Endothelial cell of coronary artery (primary cell): ENCODE measurements around the gene IL1RAPL2. TPM values are rescaled to one million over a fixed set of nuclear protein-coding genes. Genes with fewer than 3 reads are reported as not detected.

Experiments used
- total RNA-seq: library from RNA; depleted of rRNA; stranded (reverse); fragments of >200 nt; gene quantifications from 2 replicates; pipeline ENCODE4 v1.2.3, GENCODE V29; 2014

IL1RAPL2 gene
- total RNA-seq: not detected in 2 replicates

GRCh38 chrX:104565791-104566680 lies at the start of gene IL1RAPL2:
Gene IL1RAPL2 (plus strand): TSS chrX:104566199.

GRCh38 chrX:105220636-105221035 lies 654.6 kb downstream of the IL1RAPL2 start, which contains the start of gene TEX13A:
Gene TEX13A (minus strand): TSS chrX:105220694. CDS start chrX:105220397, 297 bp downstream.

